BE2C (cell line): Measurements from ENCODE around the gene ZNF648.
"Not testable (repeated sequence)": the region's sequence is repeated elsewhere in the genome, so short reads cannot be mapped to it uniquely, and the experiment has no call there.

ENCODE experiments used
- DNase-seq: peaks from one replicate; pipeline ENCODE4 v3.0.0-alpha.2; 2020
- H3K27me3 ChIP-seq: fragments of 250-450 bp; sonication (Bioruptor Pico); 2 replicates; pipeline ENCODE4 v1.5.1; 2020; ENCODE audit warnings: mild to moderate bottlenecking
- H3K36me3 ChIP-seq: fragments of 250-450 bp; sonication (Bioruptor Pico); 2 replicates; pipeline ENCODE4 v1.5.1; 2020; ENCODE audit warnings: mild to moderate bottlenecking
- H3K4me1 ChIP-seq: fragments of 250-450 bp; sonication (Bioruptor Pico); 2 replicates; pipeline ENCODE4 v1.5.1; 2020
- H3K4me3 ChIP-seq: 2 replicates; pipeline ENCODE4 v1.5.1; 2011; ENCODE audit warnings: low read depth, low read length
- H3K9me3 ChIP-seq: fragments of 250-450 bp; sonication (Bioruptor Pico); 2 replicates; pipeline ENCODE4 v1.5.1; 2020
- TF ChIP-seq, protein P1 (sequence below): IDR thresholded peaks from 2 replicates; pipeline ENCODE4 v1.5.1; 2012; ENCODE audit warnings: mild to moderate bottlenecking, low read depth, low read length

ZNF648 gene

DNA sequence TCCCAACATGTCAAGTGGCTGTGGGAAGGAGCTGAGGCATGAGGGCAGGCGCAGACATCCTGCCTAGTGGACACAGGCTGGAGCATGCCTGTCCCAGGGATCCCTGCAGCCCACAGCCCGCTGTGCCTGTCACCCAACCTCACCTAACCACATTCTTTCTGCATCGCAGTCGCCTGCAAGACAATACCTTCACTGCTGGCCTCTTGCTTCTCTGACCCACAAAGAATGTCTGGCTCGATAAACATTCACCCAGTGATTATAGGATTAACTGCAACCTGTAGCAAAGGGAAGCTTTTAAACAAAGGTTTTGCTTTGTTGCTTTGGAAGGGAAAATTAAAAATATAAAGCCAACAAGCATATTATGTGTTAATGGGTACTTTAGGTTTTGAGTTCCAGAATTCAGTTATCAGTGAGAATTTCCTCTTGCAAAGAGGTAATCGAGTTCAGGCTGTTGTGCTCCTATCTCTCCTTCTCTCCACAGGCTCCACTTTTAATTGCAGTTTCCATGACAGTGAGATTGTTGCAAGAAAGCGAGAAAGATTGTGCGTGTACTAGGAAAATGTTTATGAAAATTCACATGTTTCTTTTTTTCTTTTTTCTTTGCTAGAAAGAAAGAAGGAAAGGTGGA is 40.0 kb upstream of the ZNF648 start:
- Histone ChIP-seq H3K27me3 (no peaks in the 10 kb centered on the region), H3K36me3 (no peaks in the 10 kb centered on the region)

DNA sequence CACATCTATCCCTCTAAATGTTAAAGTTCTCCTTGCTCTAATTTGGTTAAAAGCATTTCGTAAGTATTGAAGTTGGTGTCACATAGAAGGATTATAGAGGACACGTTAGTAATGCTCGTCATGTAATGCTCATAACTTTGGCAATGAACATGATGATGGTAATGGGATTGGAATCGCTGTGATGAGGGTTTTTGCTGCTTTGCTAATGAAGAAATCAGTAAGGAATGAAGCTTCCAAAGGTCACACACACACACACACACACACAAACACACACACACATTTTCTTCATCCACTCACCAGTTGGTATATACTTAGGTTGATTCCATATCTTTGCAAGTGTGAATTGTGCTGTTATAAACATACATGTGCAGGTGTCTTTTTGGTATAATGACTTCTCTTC is 36.8 kb upstream of the ZNF648 start:
- no peak for DNase-seq
- Histone ChIP-seq H3K9me3 (no peaks in the 10 kb centered on the region), H3K4me3 (no peak overlapping the region), H3K36me3 (no peaks in the 10 kb centered on the region), H3K4me1 (no peaks in the 10 kb centered on the region), H3K27me3 (no peaks in the 10 kb centered on the region)
- TF ChIP-seq, protein P1, sequence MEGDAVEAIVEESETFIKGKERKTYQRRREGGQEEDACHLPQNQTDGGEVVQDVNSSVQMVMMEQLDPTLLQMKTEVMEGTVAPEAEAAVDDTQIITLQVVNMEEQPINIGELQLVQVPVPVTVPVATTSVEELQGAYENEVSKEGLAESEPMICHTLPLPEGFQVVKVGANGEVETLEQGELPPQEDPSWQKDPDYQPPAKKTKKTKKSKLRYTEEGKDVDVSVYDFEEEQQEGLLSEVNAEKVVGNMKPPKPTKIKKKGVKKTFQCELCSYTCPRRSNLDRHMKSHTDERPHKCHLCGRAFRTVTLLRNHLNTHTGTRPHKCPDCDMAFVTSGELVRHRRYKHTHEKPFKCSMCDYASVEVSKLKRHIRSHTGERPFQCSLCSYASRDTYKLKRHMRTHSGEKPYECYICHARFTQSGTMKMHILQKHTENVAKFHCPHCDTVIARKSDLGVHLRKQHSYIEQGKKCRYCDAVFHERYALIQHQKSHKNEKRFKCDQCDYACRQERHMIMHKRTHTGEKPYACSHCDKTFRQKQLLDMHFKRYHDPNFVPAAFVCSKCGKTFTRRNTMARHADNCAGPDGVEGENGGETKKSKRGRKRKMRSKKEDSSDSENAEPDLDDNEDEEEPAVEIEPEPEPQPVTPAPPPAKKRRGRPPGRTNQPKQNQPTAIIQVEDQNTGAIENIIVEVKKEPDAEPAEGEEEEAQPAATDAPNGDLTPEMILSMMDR, result no peak

More for the DNA sequence above, 40.0 kb upstream of the ZNF648 start:
- DNase-seq, result no peak
- TF ChIP-seq, protein P1, result no peak
- H3K9me3 ChIP-seq, result no peaks in the 10 kb centered on the region
- no peak overlapping the region for H3K4me3 ChIP-seq
- H3K4me1 ChIP-seq, result no peaks in the 10 kb centered on the region

DNA sequence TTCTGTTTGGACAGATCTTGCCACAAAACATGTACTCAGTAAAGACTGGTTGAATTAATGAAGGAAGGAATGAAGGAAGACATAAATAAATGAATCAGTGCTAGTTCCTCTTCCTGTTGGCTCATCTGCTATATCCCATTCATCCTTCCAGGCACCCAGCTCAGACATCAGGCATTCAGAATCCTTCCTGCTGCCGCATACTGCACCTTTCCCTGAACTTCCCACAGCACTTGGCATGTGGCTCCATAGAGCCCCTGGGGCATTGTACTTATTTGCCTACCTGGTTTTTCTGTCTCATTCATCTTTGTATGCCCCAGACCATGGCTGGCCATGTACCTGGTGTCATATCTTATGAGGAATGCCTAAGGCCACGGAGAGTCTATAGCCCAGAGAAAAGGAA is 34.4 kb upstream of the ZNF648 start:
- Histone ChIP-seq H3K27me3 (no peaks in the 10 kb centered on the region), H3K4me3 (no peak overlapping the region), H3K9me3 (no peaks in the 10 kb centered on the region), H3K36me3 (no peaks in the 10 kb centered on the region), H3K4me1 (no peaks in the 10 kb centered on the region)
- no peak for DNase-seq
- TF ChIP-seq, protein P1, result no peak

DNA sequence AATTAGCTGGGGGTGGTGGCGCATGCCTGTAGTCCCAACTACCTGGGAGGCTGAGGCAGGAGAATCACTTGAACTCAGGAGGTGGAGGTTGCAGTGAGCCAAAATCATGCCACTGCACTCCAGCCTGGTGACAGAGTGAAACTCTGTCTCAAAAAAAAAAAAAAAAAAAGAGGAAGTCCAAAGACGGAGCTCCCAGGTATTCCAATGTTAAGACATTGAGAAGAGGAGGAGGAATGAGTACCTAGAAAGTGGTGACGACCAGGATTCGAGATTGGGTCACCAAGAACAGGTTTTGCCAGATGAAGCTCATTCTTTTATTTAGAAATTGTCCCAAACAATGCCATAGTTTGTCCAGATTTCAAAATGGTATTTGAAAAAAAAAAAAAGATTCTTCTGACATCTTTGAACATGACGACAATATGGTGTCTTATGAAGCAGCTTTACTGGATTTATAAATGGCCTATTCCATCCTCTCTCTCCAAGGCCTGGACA is 33.0 kb upstream of the ZNF648 start:
- not testable (repeated sequence) for H3K4me3 ChIP-seq, H3K4me1 ChIP-seq, H3K9me3 ChIP-seq, H3K27me3 ChIP-seq, DNase-seq, H3K36me3 ChIP-seq

DNA sequence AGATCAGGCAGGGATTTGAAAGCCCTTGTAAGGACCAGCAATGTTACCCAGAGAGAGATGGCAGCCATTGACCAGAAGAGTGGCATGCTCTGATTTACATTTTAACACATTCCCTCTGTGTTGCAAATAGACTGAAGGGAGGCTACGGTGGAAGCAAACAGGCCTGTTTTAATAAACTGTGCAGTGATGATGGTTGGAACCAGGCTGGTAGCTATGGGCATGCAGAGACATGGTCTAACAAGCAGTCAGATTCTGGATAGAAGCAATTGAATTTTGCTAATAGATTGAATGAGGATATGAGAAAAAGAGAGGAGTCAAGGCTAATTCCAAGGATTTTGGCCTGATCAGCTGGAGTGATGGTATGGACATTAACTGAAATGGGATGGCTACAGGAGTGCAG is 32.3 kb upstream of the ZNF648 start:
- no peaks in the 10 kb centered on the region for H3K4me1 ChIP-seq
- H3K27me3 ChIP-seq, result no peaks in the 10 kb centered on the region
- no peaks in the 10 kb centered on the region for H3K9me3 ChIP-seq
- no peak for DNase-seq
- H3K4me3 ChIP-seq, result no peak overlapping the region
- TF ChIP-seq, protein P1, result no peak
- no peaks in the 10 kb centered on the region for H3K36me3 ChIP-seq

DNA sequence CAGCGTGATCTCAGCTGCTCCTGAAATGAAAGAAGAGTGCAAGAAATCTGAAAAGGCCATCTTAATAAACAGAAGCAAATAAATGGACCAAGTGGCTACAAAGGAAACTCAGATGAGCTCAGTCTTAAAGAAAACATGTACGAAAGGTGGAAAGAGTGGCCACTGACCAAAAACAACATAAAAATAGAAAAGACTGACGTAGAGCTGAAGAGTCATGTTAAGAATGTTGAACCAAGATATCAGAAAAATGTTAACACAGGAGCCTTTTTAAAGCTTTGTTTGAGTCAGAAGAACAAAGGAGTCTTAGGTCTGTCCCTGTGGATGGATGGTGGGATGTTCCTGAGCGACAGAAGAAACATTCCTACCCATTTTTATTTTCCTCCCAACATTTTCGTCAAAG is 30.8 kb upstream of the ZNF648 start:
- no peaks in the 10 kb centered on the region for H3K9me3 ChIP-seq
- DNase-seq, result no peak
- no peaks in the 10 kb centered on the region for H3K27me3 ChIP-seq
- no peak overlapping the region for H3K4me3 ChIP-seq
- TF ChIP-seq, protein P1, result no peak
- H3K36me3 ChIP-seq, result no peaks in the 10 kb centered on the region
- no peaks in the 10 kb centered on the region for H3K4me1 ChIP-seq
